Sigmoid colon (tissue), 4 donors: ENCODE data around the gene CLEC7A.

Experiments used
- EP300 ChIP-seq, 4 donors: sonication (generic); formaldehyde crosslinking; IDR thresholded peaks; one replicate each; pipeline ENCODE4 v1.6.1; 2017; ENCODE audit warnings: antibody characterized with exemption in 4 of 4
- POLR2A ChIP-seq, 2 donors: fragments of 450-650 bp; IDR thresholded peaks; one replicate each; pipeline ENCODE4 v1.6.1; 2016; ENCODE audit warnings: antibody characterized with exemption in 2 of 2, mild to moderate bottlenecking in 2 of 2, moderate library complexity in 2 of 2
- TF ChIP-seq, protein P1 (sequence below), 4 experiments: fragments of 450-650 bp in 3 of 4; fragments of 200-600 bp in 1 of 4; IDR thresholded peaks; one replicate each; pipeline ENCODE4 v1.5.1; 2016 to 2019; ENCODE audit warnings: antibody characterized with exemption in 4 of 4, mild to moderate bottlenecking in 3 of 4, moderate library complexity in 2 of 4

DNA sequence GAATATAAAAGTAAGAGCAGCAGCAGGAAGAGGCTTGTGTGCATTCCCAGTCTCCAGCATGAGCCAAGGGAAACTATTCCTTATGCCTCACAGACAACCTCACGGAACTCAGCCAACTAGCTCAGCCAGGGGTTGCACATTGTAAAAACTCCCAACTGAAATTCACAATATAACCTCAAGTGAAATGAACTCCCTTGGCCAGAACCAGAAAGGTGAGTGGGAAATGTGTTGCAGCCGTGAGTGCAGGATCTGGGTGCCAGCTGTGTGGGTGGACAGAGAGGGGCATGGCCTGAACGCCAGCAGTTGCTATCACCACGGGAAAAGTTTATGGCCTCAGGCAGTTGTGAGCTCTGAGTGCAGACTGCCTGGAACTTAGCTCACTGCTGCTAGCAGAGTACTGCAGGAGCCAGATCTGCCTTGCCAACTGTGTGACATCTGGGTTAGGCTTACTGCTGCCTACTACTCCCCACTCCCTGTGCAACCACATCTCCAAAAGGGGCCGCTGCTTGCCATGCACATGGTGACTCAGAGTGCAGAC lies 28.9 kb downstream of the CLEC7A start:
- TF ChIP-seq, protein P1, sequence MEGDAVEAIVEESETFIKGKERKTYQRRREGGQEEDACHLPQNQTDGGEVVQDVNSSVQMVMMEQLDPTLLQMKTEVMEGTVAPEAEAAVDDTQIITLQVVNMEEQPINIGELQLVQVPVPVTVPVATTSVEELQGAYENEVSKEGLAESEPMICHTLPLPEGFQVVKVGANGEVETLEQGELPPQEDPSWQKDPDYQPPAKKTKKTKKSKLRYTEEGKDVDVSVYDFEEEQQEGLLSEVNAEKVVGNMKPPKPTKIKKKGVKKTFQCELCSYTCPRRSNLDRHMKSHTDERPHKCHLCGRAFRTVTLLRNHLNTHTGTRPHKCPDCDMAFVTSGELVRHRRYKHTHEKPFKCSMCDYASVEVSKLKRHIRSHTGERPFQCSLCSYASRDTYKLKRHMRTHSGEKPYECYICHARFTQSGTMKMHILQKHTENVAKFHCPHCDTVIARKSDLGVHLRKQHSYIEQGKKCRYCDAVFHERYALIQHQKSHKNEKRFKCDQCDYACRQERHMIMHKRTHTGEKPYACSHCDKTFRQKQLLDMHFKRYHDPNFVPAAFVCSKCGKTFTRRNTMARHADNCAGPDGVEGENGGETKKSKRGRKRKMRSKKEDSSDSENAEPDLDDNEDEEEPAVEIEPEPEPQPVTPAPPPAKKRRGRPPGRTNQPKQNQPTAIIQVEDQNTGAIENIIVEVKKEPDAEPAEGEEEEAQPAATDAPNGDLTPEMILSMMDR (IDR thresholded peaks at IDR 0.05) = no peak
- TF ChIP-seq POLR2A (IDR thresholded peaks at IDR 0.05) (no peak), EP300 (IDR thresholded peaks at IDR 0.05) (no peak)
